ENCODE measurements around the gene DLG2.

GRCh38 chr11:84193706-84194105 lies 1433.4 kb downstream of the DLG2 start:
- TF ChIP-seq CTCF (IDR thresholded peaks at IDR 0.05; ENCODE audit: low read length) (no peak), EZH2 (IDR thresholded peaks at IDR 0.05; ENCODE audit: borderline replicate concordance, low read length) (no peak)

Measured in OCI-LY1 (cell line).